GM12864 (cell line): Measurements from ENCODE around the gene SLC29A3.
A peak's percentile ranks its signal among the peaks of the same experiment; 100 is the strongest.

Experiments used
- DNase-seq: peaks from one replicate; pipeline ENCODE4 v3.0.0-alpha.2; 2011; ENCODE audit warnings: low read depth
- H3K4me3 ChIP-seq: 2 replicates; pipeline ENCODE4 v1.5.1; 2011; ENCODE audit warnings: mild to moderate bottlenecking, low read depth, low read length, control low read depth
- TF ChIP-seq, protein P1 (sequence below): IDR thresholded peaks from 2 replicates; pipeline ENCODE4 v1.5.1; 2011; ENCODE audit warnings: low read depth, mild to moderate bottlenecking, moderate library complexity, low read length, control low read depth, inconsistent platforms; ENCODE audit errors: missing control alignments

Gene SLC29A3

DNA sequence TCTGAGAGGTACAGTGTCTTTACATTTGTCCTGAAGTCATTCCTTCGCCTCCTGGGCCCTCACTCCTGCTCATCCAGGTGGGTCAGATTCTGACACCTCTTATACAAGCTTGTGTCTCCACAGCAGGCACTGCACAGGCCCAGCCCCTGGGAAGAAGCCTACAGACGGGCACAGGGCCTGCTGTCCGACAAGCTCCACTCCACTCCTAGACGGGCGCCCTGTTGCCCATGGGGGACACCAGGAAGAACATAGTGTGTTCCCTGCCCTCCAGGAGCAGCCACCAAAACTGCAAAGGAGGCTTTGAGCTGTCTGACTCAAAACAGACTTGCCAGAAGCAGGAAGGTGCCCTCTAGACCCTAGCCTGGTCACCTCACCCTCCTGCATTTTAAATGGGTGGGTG lies 45.6 kb upstream of the SLC29A3 start:
- TF ChIP-seq, protein P1, sequence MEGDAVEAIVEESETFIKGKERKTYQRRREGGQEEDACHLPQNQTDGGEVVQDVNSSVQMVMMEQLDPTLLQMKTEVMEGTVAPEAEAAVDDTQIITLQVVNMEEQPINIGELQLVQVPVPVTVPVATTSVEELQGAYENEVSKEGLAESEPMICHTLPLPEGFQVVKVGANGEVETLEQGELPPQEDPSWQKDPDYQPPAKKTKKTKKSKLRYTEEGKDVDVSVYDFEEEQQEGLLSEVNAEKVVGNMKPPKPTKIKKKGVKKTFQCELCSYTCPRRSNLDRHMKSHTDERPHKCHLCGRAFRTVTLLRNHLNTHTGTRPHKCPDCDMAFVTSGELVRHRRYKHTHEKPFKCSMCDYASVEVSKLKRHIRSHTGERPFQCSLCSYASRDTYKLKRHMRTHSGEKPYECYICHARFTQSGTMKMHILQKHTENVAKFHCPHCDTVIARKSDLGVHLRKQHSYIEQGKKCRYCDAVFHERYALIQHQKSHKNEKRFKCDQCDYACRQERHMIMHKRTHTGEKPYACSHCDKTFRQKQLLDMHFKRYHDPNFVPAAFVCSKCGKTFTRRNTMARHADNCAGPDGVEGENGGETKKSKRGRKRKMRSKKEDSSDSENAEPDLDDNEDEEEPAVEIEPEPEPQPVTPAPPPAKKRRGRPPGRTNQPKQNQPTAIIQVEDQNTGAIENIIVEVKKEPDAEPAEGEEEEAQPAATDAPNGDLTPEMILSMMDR, result no peak
- no peak for DNase-seq
- H3K4me3 ChIP-seq, result no peak overlapping the region

DNA sequence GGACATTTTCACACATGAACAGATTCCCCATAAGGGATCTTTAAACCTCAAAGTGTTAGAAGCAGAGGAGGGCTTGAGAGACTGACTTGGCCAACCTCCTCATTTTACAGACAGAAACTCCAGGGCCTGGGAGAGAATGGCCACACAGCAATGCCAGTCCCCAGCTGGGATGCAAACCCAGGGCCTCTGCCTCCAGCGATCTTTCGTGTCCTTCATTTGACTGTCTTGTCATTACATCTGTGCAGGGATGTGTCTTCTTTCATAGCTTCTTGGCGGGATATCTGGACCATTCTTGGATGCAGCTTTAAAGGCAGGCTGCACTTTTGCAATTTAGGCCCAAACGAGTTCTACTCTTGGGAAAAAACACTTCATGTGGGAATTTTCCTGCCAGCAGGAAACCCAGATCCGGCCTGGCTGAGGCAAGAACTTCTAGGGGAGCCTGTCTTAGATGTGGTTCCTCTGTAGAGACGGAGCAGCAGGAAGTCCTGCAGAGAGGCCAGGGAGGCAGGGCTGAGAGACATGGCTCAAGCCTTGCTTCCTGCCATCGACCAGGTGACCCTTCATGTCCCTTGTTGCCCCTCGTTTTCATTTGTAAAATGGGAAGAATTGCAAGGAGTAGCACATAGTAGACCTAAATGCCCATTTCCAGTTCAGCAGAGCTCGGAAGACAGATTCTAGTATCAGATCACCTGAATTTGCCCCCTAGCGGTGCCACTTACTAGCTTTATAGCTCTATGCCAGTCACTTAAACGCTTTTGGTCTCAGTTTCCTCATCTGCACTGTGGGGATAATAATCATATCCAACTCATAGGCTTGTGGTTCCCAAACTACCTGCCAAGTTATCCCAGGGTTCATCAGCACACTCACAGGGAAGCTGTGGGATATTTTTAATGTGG lies 43.9 kb upstream of the SLC29A3 start:
- no peak overlapping the region for H3K4me3 ChIP-seq
- DNase-seq, result no peak
- TF ChIP-seq, protein P1, result peak; percentile 52

DNA sequence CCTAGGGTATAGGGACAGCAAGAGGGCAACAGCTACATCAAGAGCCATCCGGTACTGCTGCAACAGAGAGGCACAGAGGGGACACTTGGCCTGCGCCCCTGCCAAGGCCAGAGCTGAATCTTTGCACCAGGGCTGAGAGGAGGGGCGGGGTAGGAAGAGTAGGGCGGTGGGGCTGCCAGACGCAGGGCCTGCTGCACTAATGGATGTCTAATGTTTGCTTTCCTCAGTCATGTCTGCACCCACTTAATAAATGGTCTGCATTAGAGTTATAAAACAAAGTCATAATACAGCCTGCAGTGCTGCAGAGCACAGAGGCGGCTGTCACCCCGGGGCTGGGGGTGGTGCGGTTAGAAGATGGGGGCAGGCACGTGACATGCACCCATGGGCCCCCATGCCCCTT lies 42.2 kb upstream of the SLC29A3 start:
- TF ChIP-seq, protein P1, result no peak
- H3K4me3 ChIP-seq, result no peak overlapping the region
- no peak for DNase-seq

DNA sequence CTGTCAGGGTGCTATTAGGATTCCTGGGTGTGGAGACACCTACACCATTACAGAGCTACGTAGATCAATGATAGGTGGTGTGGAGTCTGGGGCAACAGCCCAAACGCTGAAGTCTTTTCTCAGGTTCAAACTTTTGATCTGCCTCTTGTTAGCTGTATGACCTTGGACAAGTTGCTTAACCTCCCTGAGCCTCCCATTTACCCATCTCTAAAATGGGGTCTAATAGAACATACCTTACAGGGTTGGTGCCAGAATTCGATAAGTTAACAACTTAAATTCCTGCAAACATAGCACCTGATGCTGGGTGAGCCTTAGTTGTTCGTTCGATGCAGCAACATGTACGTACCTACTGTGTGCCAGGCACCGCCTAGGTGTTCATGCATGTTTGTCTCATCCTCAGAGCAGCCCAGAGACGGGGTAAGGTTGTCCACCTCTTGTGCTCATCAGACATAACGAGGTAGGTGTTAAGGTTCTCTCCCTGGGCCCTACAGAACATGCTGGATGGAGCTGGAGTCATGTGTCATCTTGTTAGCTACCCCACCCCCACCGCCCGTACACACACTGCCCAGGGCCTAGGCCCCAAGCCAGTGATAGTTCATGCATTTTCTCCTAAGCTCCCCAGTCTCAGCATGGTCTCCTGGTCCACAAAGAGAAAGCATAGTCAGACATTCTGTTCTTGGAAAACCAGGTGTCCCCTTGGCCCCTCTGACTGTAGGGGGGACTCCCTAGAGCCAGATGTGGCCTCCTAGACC lies 41.0 kb upstream of the SLC29A3 start:
- TF ChIP-seq, protein P1, result no peak
- DNase-seq, result no peak
- no peak overlapping the region for H3K4me3 ChIP-seq

DNA sequence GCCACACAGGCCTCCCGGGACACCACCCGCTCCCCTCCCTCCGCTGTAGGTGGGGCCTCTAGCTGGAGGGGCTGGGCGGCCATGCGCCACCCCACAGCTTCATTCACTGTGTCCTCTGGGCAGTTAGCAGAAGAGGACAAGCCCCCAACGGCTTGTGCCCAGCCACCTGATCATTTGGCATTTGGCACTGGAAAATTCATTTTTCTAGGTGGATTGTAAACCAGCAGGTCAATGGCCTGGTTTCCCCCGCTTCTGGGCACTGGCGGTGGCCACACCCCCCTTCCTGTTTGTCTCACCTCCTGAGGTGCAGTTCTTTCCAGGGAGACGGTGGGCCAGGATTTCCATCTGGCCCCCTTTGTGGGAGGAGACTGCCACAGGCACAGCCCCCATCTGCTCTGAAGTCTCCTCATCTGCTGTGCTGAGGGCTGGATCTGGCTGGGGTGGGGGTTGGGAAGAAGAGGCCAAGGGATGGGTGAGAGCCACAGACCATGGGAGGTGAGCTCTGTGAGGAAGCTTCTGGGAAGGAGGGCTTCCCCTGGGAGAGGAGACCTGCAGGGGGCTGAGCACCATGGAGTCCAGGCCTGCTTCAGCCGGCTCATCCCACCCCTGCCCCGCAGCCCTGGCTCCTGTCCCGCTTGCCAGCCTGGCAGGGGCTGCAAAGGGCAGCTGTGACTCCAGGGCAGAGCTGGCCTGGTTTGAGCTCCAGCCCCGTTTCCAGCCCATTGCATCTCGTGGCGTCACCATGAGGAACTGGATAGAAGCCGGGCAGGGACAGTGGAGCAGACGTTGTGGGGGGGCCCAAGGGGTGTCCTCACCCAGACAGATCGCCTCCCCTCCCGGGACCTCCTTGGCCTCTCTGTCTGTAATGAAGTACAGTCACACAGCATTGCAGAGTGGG lies 40.1 kb upstream of the SLC29A3 start:
- H3K4me3 ChIP-seq, result no peak overlapping the region
- TF ChIP-seq, protein P1, result no peak
- DNase-seq, result no peak

DNA sequence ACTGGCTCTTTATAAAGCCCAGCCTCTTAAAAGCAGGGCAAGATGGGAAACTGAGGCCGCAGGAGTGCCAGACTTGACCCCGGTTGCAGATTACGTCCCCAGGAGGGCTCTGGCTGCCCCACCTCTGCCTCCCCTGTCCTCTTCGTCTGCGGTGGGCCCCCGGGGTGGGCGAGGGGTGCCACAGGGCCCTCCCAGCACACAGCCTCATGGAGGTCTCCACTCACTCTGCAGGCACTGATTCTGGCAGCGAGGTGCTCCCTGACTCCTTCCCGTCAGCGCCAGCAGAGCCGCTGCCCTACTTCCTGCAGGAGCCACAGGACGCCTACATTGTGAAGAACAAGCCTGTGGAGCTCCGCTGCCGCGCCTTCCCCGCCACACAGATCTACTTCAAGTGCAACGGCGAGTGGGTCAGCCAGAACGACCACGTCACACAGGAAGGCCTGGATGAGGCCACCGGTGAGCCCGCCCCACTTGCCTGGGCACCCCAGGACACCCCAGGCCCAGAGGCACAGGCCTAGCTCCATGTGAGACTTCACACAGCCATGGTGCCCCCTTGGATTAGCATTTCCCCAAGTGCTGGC lies 39.4 kb upstream of the SLC29A3 start:
- no peak for DNase-seq
- H3K4me3 ChIP-seq, result no peak overlapping the region
- TF ChIP-seq, protein P1, result no peak
